ENCODE data around the gene CDC37.

GRCh38 chr19:10402441-10403038 lies 802 bp downstream of the CDC37 start:
- TF ChIP-seq CTCF (IDR thresholded peaks at IDR 0.05) (no peak), POLR2A (IDR thresholded peaks at IDR 0.05) (no peak)

All from esophagus squamous epithelium (tissue), 4 donors.